Transverse colon (tissue), 4 donors: ENCODE data around the gene HSF2BP.

Experiments
- POLR2A ChIP-seq: fragments of 450-650 bp; IDR thresholded peaks from one replicate; pipeline ENCODE4 v1.6.1; 2016; ENCODE audit warnings: antibody characterized with exemption, mild to moderate bottlenecking, moderate library complexity
- POLR2AphosphoS5 ChIP-seq, 3 donors: sonication (generic); formaldehyde crosslinking; IDR thresholded peaks; one replicate each; pipeline ENCODE4 v1.6.1; 2016; ENCODE audit warnings: antibody characterized with exemption in 3 of 3
- TF ChIP-seq, protein P1 (sequence below), 5 experiments: fragments of 200-600 bp in 3 of 5; fragments of 450-650 bp in 2 of 5; sonication (generic) in 3 of 5; IDR thresholded peaks; 1 replicate in 2 of 5; 2 replicates in 3 of 5; pipeline ENCODE4 v1.5.1; 2016 to 2017; ENCODE audit warnings: antibody characterized with exemption in 5 of 5, inconsistent platforms in 3 of 5, mild to moderate bottlenecking in 2 of 5, moderate library complexity in 1 of 5

DNA sequence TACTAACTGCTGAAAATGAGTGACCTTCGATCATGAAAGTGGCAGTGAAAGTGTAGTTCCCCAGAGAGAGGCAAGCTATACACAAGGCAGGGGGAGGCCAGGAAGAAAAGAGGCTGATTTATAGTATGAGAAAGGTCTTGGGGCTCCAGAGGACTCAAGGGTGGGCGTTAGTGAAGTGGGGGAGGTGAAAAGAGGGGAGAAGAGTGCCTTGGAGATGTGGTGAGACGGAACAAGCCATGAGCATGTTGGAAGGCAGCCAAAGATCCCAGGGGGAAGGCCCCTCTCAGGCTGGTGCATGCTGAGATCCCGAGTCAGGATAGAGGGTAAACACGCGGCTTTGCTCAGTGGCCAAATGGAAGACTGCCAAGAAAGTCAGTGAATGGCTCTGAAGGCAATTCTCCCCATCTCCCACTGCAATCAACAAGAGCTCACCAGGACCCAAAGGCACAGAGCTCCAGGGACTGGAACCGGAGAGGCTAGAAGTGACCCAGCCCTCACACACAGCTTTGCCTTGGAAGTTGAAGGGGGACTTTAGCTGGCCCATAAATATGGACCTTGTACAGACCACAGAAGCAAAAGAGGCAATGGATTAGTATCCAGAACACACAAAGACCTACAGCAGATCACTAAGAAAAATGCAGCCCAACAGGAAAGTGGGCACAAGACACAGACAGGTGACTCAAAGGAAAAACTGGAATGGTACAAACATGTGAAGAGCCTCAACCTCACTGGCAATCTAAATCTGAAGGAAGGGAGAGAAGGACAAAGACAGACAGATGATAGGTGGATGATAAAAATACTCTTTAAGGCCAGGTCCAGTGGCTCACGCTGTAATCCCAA lies 49.6 kb downstream of the HSF2BP start:
- TF ChIP-seq, protein P1, sequence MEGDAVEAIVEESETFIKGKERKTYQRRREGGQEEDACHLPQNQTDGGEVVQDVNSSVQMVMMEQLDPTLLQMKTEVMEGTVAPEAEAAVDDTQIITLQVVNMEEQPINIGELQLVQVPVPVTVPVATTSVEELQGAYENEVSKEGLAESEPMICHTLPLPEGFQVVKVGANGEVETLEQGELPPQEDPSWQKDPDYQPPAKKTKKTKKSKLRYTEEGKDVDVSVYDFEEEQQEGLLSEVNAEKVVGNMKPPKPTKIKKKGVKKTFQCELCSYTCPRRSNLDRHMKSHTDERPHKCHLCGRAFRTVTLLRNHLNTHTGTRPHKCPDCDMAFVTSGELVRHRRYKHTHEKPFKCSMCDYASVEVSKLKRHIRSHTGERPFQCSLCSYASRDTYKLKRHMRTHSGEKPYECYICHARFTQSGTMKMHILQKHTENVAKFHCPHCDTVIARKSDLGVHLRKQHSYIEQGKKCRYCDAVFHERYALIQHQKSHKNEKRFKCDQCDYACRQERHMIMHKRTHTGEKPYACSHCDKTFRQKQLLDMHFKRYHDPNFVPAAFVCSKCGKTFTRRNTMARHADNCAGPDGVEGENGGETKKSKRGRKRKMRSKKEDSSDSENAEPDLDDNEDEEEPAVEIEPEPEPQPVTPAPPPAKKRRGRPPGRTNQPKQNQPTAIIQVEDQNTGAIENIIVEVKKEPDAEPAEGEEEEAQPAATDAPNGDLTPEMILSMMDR (IDR thresholded peaks at IDR 0.05) = no peak
- TF ChIP-seq POLR2A (no peak), POLR2AphosphoS5 (IDR thresholded peaks at IDR 0.05) (peak in 1 of 3 donors; percentile 5)
